ENCODE measurements around the gene CASP10. TPM values are rescaled to one million over a fixed set of nuclear protein-coding genes. Genes with fewer than 3 reads are reported as not detected.

The CASP10 gene
- total and polyA plus RNA-seq, 2 of the 4 experiments (the other 2 are of a cell fraction) = 0.12 to 0.90 TPM

DNA sequence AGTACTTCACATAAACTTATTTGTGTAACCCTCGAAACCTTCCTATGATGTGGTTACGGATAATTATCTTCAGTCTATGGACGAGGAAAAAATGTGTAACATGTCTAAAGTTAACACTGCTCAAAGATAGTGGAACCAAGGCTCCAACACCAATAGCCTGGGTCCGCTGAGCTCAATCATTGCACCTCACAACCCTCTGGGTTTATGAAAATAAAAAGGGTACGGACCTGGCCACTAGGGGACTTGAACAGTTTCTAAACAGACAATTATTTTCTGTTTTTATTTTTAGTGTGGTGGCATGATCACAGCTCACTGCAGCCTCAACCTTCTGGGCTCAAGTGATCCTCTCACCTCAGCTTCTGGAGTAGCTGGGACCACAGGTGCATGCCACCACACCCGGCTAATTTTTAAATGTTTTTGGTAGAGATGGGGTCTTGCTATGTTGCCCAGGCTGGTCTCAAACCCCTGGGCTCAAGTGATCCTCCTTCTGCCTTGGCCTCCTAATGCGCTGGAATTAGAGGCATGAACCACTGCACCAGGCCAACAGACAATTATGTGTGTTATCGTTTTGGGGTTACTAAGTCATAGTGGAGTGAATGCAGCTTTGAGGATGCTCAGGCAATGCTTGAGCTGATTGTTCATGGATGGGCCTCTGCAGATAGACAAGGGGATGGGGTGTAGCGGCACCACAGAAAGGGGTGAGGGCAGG, 87.5 kb downstream of the CASP10 start:
- no peak overlapping the region for H2BK120ac ChIP-seq (ENCODE audit: low read depth, low read length)
- H2BK20ac ChIP-seq (ENCODE audit: low read depth, low read length) = no peak overlapping the region
- H3K4me3 ChIP-seq (ENCODE audit: insufficient read depth, low read depth, low read length) = no peak overlapping the region
- no peaks in the 10 kb centered on the region for H3K9me3 ChIP-seq (ENCODE audit: control insufficient read depth, insufficient read depth, low read length)
- DNase-seq = no peak
- H3K18ac ChIP-seq (ENCODE audit: low read depth, low read length) = no peak overlapping the region
- no peak for ATAC-seq (ENCODE audit: low read depth)
- ChIA-PET POLR2A (ENCODE audit: unreplicated experiment) (no interaction called here), CTCF (no interaction called here)
- H2AK9ac ChIP-seq (replicated peaks; ENCODE audit: low read depth, low read length, poor library complexity) = no peak overlapping the region
- no peak overlapping the region for H3K27ac ChIP-seq (ENCODE audit: insufficient read depth, low read length)
- peaks cover 7 to 9% of the 10 kb centered on the region in 2 experiments; a peak in 3 of 4 replicates for H3K79me1 ChIP-seq (ENCODE audit: low read depth in 1 of 2, low read length in 2 of 2)
- no peak overlapping the region for H3K14ac ChIP-seq (replicated peaks; ENCODE audit: low read depth, low read length)
- H3K9me1 ChIP-seq (ENCODE audit: insufficient read depth, low read length) = no peaks in the 10 kb centered on the region
- TF ChIP-seq CHD1 (IDR thresholded peaks at IDR 0.05; ENCODE audit: low read depth, low read length) = no peak
- TF ChIP-seq, protein P1, sequence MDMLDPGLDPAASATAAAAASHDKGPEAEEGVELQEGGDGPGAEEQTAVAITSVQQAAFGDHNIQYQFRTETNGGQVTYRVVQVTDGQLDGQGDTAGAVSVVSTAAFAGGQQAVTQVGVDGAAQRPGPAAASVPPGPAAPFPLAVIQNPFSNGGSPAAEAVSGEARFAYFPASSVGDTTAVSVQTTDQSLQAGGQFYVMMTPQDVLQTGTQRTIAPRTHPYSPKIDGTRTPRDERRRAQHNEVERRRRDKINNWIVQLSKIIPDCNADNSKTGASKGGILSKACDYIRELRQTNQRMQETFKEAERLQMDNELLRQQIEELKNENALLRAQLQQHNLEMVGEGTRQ (IDR thresholded peaks at IDR 0.05; ENCODE audit: low read depth, low read length) = no peak
- TF ChIP-seq RCOR1 (IDR thresholded peaks at IDR 0.05; ENCODE audit: insufficient replicate concordance, low read length) = no peak
- no peak for TF ChIP-seq RAD21 (IDR thresholded peaks at IDR 0.05; ENCODE audit: low read length)
- TF ChIP-seq ELK1 (IDR thresholded peaks at IDR 0.05; ENCODE audit: borderline replicate concordance, low read depth, low read length) = no peak
- TF ChIP-seq BHLHE40 (IDR thresholded peaks at IDR 0.05; ENCODE audit: low read depth, low read length) = no peak
- no peak for TF ChIP-seq MAFK (IDR thresholded peaks at IDR 0.05; ENCODE audit: low read depth, low read length)
- H4K91ac ChIP-seq (ENCODE audit: insufficient read depth, low read depth, low read length) = no peak overlapping the region
- H3K4me1 ChIP-seq (ENCODE audit: control insufficient read depth, insufficient read depth, low read length) = no peaks in the 10 kb centered on the region
- no peak overlapping the region for H2BK5ac ChIP-seq (ENCODE audit: low read depth, low read length, poor library complexity, severe bottlenecking)
- in situ Hi-C loops (cut with MboI; ENCODE audit: low sequenced_read_pairs) = no loop called here
- H3K36me3 ChIP-seq (ENCODE audit: control insufficient read depth, insufficient read depth, low read length) = peaks cover 27% of the 10 kb centered on the region
- H3K4ac ChIP-seq (ENCODE audit: low read depth, low read length) = no peak overlapping the region
- 90% methylated on average over 2 of the region's 9 CpGs; no CpG with 5 or more reads in 1 of the 2 experiments for WGBS, 2 experiments (ENCODE audit: extremely low coverage in 2 of 2, insufficient read length in 1 of 2)
- no peak overlapping the region for H4K8ac ChIP-seq (ENCODE audit: low read depth in 2 of 2, low read length in 2 of 2)
- no peak overlapping the region for H4K5ac ChIP-seq (ENCODE audit: low read depth, low read length)
- BruUV-seq (replicated peaks) = no TSS peak
- dilution Hi-C loops (cut with HindIII; ENCODE audit: low sequenced_read_pairs, unreplicated experiment) = no loop called here
- H4K20me1 ChIP-seq (ENCODE audit: insufficient read depth, low read length) = no peaks in the 10 kb centered on the region
- no peak overlapping the region for H2AFZ ChIP-seq (replicated peaks; ENCODE audit: low read length, poor library complexity)
- intact Hi-C loops (cut with micrococcal nuclease) = no loop called here
- H3K9ac ChIP-seq (ENCODE audit: low read depth, low read length) = no peak overlapping the region
- H2BK15ac ChIP-seq (ENCODE audit: low read depth, low read length) = no peak overlapping the region
- H3K4me2 ChIP-seq (ENCODE audit: low read depth, low read length) = no peak overlapping the region
- no peaks in the 10 kb centered on the region for H3K27me3 ChIP-seq (ENCODE audit: control insufficient read depth, insufficient read depth, low read length)
- H2AK5ac ChIP-seq (ENCODE audit: low read depth, low read length) = no peak overlapping the region
- H3K56ac ChIP-seq (ENCODE audit: extremely low read depth, insufficient read depth, low read length) = no peak overlapping the region
- H3K23ac ChIP-seq (ENCODE audit: low read depth, low read length) = no peak overlapping the region

All from IMR-90 (cell line).